H9 (cell line): ENCODE measurements around the gene ABCG5. TPM values are rescaled to one million over a fixed set of nuclear protein-coding genes. Genes with fewer than 3 reads are reported as not detected.

Experiments used
- DNase-seq: peaks from one replicate; pipeline ENCODE4 v3.0.0-alpha.2; 2017
- H2AFZ ChIP-seq: one replicate; pipeline ENCODE4 v1.6.1; 2013; ENCODE audit warnings: mild to moderate bottlenecking, low read length, control low read depth, moderate library complexity
- H2AK5ac ChIP-seq: 2 replicates; pipeline ENCODE4 v1.6.1; 2013; ENCODE audit warnings: low read length, control low read depth, mixed read lengths; ENCODE audit not compliant: insufficient read length
- H2BK120ac ChIP-seq: one replicate; pipeline ENCODE4 v1.6.1; 2013; ENCODE audit warnings: low read depth, mild to moderate bottlenecking, low read length, control low read depth, inconsistent platforms; ENCODE audit not compliant: poor library complexity, severe bottlenecking
- H2BK12ac ChIP-seq: 2 replicates; pipeline ENCODE4 v1.6.1; 2013; ENCODE audit warnings: low read length, control low read depth, mixed read lengths, low read depth; ENCODE audit not compliant: insufficient read length
- H2BK15ac ChIP-seq: 2 replicates; pipeline ENCODE4 v1.6.1; 2013; ENCODE audit warnings: low read depth, low read length, control low read depth
- H2BK20ac ChIP-seq: one replicate; pipeline ENCODE4 v1.6.1; 2013; ENCODE audit warnings: low read depth, mild to moderate bottlenecking, low read length, control low read depth, inconsistent platforms; ENCODE audit not compliant: poor library complexity, severe bottlenecking
- H2BK5ac ChIP-seq: 2 replicates; pipeline ENCODE4 v1.6.1; 2013; ENCODE audit warnings: low read length, control low read depth, mixed read lengths; ENCODE audit not compliant: insufficient read length
- H3K14ac ChIP-seq: 2 replicates; pipeline ENCODE4 v1.6.1; 2013; ENCODE audit warnings: low read length, control low read depth; ENCODE audit not compliant: insufficient read depth
- H3K18ac ChIP-seq: 2 replicates; pipeline ENCODE4 v1.6.1; 2013; ENCODE audit warnings: low read depth, mild to moderate bottlenecking, mixed read lengths, low read length, control low read depth; ENCODE audit not compliant: insufficient read length
- H3K23ac ChIP-seq: 2 replicates; pipeline ENCODE4 v1.6.1; 2013; ENCODE audit warnings: low read length, control low read depth, mixed read lengths, low read depth; ENCODE audit not compliant: insufficient read length
- H3K23me2 ChIP-seq: 2 replicates; pipeline ENCODE4 v1.6.1; 2013; ENCODE audit warnings: low read depth, mild to moderate bottlenecking, mixed read lengths, low read length, control low read depth; ENCODE audit not compliant: insufficient read length, poor library complexity, severe bottlenecking
- H3K27ac ChIP-seq: 2 replicates; pipeline ENCODE4 v1.5.1; 2013; ENCODE audit warnings: low read length, control low read depth, mixed read lengths, low read depth; ENCODE audit not compliant: insufficient read length
- H3K27me3 ChIP-seq: 2 replicates; pipeline ENCODE4 v1.6.1; 2013; ENCODE audit warnings: low read length, control low read depth, inconsistent platforms; ENCODE audit not compliant: insufficient read depth
- H3K4ac ChIP-seq: 2 replicates; pipeline ENCODE4 v1.6.1; 2013; ENCODE audit warnings: low read depth, mild to moderate bottlenecking, control low read depth, inconsistent platforms, low read length, moderate library complexity
- H3K4me1 ChIP-seq: 2 replicates; pipeline ENCODE4 v1.6.1; 2013; ENCODE audit warnings: low read length, control low read depth, inconsistent platforms; ENCODE audit not compliant: insufficient read depth
- H3K4me2 ChIP-seq: 2 replicates; pipeline ENCODE4 v1.6.1; 2013; ENCODE audit warnings: low read length, control low read depth, mixed read lengths; ENCODE audit not compliant: insufficient read length, insufficient read depth
- H3K56ac ChIP-seq: 2 replicates; pipeline ENCODE4 v1.6.1; 2013; ENCODE audit warnings: low read depth, mild to moderate bottlenecking, mixed read lengths, low read length, control low read depth; ENCODE audit not compliant: insufficient read length
- H3K79me1 ChIP-seq: 2 replicates; pipeline ENCODE4 v1.6.1; 2013; ENCODE audit warnings: low read depth, mild to moderate bottlenecking, moderate library complexity, low read length, control low read depth, inconsistent platforms; ENCODE audit not compliant: insufficient read depth, poor library complexity, severe bottlenecking
- H3K79me2 ChIP-seq: 2 replicates; pipeline ENCODE4 v1.6.1; 2013; ENCODE audit warnings: low read length, control low read depth, inconsistent platforms; ENCODE audit not compliant: insufficient read depth
- H3K9ac ChIP-seq: 2 replicates; pipeline ENCODE4 v1.6.1; 2013; ENCODE audit warnings: low read length, control low read depth, mixed read lengths; ENCODE audit not compliant: insufficient read length; ENCODE audit errors: extremely low read depth
- H3K9me3 ChIP-seq: one replicate; pipeline ENCODE4 v1.6.1; 2013; ENCODE audit warnings: low read depth, low read length, inconsistent platforms; ENCODE audit not compliant: control insufficient read depth
- H3T11ph ChIP-seq: one replicate; pipeline ENCODE4 v1.6.1; 2013; ENCODE audit warnings: mild to moderate bottlenecking, low read length, control low read depth, inconsistent platforms
- H4K20me1 ChIP-seq: one replicate; pipeline ENCODE4 v1.6.1; 2013; ENCODE audit not compliant: control insufficient read depth, insufficient read length, insufficient read depth
- H4K5ac ChIP-seq: 2 replicates; pipeline ENCODE4 v1.6.1; 2013; ENCODE audit warnings: low read depth, mild to moderate bottlenecking, mixed read lengths, low read length, control low read depth; ENCODE audit not compliant: insufficient read length
- H4K8ac ChIP-seq: replicated peaks from 2 replicates; pipeline ENCODE4 v1.6.1; 2013; ENCODE audit warnings: low read length, control low read depth, mixed read lengths, low read depth; ENCODE audit not compliant: insufficient read length
- H4K91ac ChIP-seq: 2 replicates; pipeline ENCODE4 v1.6.1; 2013; ENCODE audit warnings: low read depth, mild to moderate bottlenecking, moderate library complexity, mixed read lengths, low read length, control low read depth; ENCODE audit not compliant: insufficient read length
- H3K27ac Mint-ChIP-seq, 3 experiments: 2 replicates in 2 of 3; 3 replicates in 1 of 3; pipeline ENCODE4 v1.8.0; 2020 to 2021; ENCODE audit warnings: mixed read lengths in 3 of 3, mild to moderate bottlenecking in 1 of 3, moderate library complexity in 1 of 3
- H3K27me3 Mint-ChIP-seq: 2 replicates; pipeline ENCODE4 v1.8.0; 2021; ENCODE audit warnings: low read depth, mild to moderate bottlenecking, moderate library complexity, mixed read lengths
- H3K36me3 Mint-ChIP-seq, 3 experiments: 2 replicates in 2 of 3; 3 replicates in 1 of 3; pipeline ENCODE4 v1.8.0; 2020 to 2021; ENCODE audit warnings: low read depth in 3 of 3, mixed read lengths in 3 of 3; ENCODE audit not compliant: insufficient read depth in 1 of 3
- H3K4me1 Mint-ChIP-seq, 2 experiments: 2 replicates each; pipeline ENCODE4 v1.8.0; 2020; ENCODE audit warnings: mixed read lengths in 2 of 2
- H3K4me3 Mint-ChIP-seq, 2 experiments: 2 replicates in 1 of 2; 3 replicates in 1 of 2; pipeline ENCODE4 v1.8.0; 2020 to 2021; ENCODE audit warnings: mild to moderate bottlenecking in 2 of 2, mixed read lengths in 2 of 2, moderate library complexity in 1 of 2
- H3K9me3 Mint-ChIP-seq, 2 experiments: 2 replicates in 1 of 2; 3 replicates in 1 of 2; pipeline ENCODE4 v1.8.0; 2020; ENCODE audit warnings: mild to moderate bottlenecking in 2 of 2, mixed read lengths in 2 of 2, moderate library complexity in 1 of 2
- CTCF ChIP-seq: fragments of 200-600 bp; sonication (generic); conservative IDR thresholded peaks from 3 replicates; pipeline ENCODE4 v1.8.0; 2021; ENCODE audit warnings: antibody characterized with exemption, mild to moderate bottlenecking
- WGBS: extraction: QIAGEN DNeasy Blood & Tissue Kit; methylation state at CpG from one replicate; pipeline ENCODE4 v1.1.7; 2013; ENCODE audit warnings: missing lambda C conversion rate, low lambda C conversion rate, mixed read lengths; ENCODE audit not compliant: insufficient read length; ENCODE audit errors: extremely low coverage; 5-methylcytosine and 5-hydroxymethylcytosine counted together
- total RNA-seq: library from RNA; stranded (reverse); gene quantifications from 2 replicates; pipeline ENCODE4 v1.2.1, GENCODE V29; 2021

Gene ABCG5
- total RNA-seq, 1 experiment from 2014 or later: not detected

DNA sequence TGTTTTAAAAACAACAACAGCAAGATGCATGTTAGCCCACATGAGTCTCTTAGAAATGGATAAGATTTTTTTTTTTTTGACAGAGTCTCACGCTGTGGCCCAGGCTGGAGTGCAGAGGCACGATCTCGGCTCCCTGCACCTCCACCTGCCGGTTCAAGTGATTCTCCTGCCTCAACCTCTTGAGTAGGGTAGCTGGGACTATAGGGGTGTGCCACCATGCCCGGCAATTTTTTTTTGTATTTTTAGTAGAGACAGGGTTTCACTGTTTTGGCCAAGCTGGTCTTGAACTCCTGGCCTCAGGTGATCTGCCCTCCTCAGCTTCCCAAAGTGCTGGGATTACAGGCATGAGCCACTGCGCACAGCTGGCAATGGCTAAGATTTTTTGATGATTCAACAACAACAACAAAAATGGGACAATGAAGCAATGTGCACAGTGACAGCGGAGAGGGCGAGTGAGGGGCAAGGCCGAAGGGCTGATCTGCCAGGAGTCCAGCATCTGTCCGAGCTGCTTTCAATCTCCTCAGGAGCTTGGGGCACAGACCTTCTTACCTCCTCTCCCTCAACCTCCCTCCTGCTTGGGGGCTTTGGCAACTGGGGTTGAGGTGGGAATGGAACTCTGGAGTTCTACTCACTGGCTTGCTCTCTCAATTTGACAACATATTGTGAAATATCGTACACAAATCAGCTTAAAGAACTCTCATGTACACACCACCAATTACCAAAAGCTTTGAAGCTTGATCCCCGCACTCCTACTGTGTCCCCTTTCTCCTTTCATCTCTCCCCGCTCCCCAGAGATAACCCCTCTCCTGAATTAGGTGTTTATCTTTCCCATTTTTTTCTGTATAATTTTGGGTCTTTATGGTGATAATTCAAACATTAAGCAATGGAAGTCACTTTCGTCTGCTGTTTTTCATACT lies 3.6 kb upstream of the ABCG5 start:
- Mint-ChIP-seq H3K36me3 (no peaks in the 10 kb centered on the region), H3K4me3 (no peak overlapping the region), H3K27ac (no peak overlapping the region), H3K9me3 (no peaks in the 10 kb centered on the region), H3K27me3 (peaks cover 7% of the 10 kb centered on the region; the same call in 1 of the 2 replicates), H3K4me1 (peaks cover 0 to 11% of the 10 kb centered on the region in 2 experiments; a peak in 2 of 4 replicates)
- H3K79me1 ChIP-seq: no peaks in the 10 kb centered on the region
- no peak overlapping the region for H2BK120ac ChIP-seq
- no peaks in the 10 kb centered on the region for H3K79me2 ChIP-seq
- no peak overlapping the region for H3K9ac ChIP-seq
- no peaks in the 10 kb centered on the region for H4K20me1 ChIP-seq
- no peak overlapping the region for H3K4ac ChIP-seq
- H4K91ac ChIP-seq: no peak overlapping the region
- no peak for TF ChIP-seq CTCF
- H3K18ac ChIP-seq: no peak overlapping the region
- H3K23ac ChIP-seq: no peak overlapping the region
- H2BK20ac ChIP-seq: no peak overlapping the region
- H3T11ph ChIP-seq: no peak overlapping the region
- no CpG with 5 or more reads among the region's 14 CpGs for WGBS
- no peak overlapping the region for H3K14ac ChIP-seq
- no peak for DNase-seq
- H2BK12ac ChIP-seq: no peak overlapping the region
- no peak overlapping the region for H3K27ac ChIP-seq
- H3K27me3 ChIP-seq: no peaks in the 10 kb centered on the region
- no peaks in the 10 kb centered on the region; the same call in 1 of the 2 replicates for H3K4me1 ChIP-seq
- H2BK15ac ChIP-seq: no peak overlapping the region
- no peak overlapping the region for H2AK5ac ChIP-seq
- H3K23me2 ChIP-seq: no peaks in the 10 kb centered on the region
- no peak overlapping the region for H4K5ac ChIP-seq
- no peak overlapping the region for H3K4me2 ChIP-seq
- no peak overlapping the region for H3K56ac ChIP-seq
- no peak overlapping the region for H2BK5ac ChIP-seq
- H3K9me3 ChIP-seq: no peaks in the 10 kb centered on the region
- no peak overlapping the region for H2AFZ ChIP-seq
- H4K8ac ChIP-seq: no peak overlapping the region
